ENCODE data around the gene SMOC2.
"Not testable (repeated sequence)": the region's sequence is repeated elsewhere in the genome, so short reads cannot be mapped to it uniquely, and the experiment has no call there.

The SMOC2 gene

GRCh38 chr6:168692193-168692914 is 251.4 kb downstream of the SMOC2 start:
- DNase-seq = no peak

- DNase-seq = not testable (repeated sequence)
Observed at GRCh38 chr6:168692915-168693257, 251.9 kb downstream of the SMOC2 start.

GRCh38 chr6:168694797-168695196 is 253.8 kb downstream of the SMOC2 start:
- DNase-seq = not testable (repeated sequence)

GRCh38 chr6:168695701-168696100 is 254.7 kb downstream of the SMOC2 start:
- no peak for DNase-seq

- DNase-seq = no peak
Observed at GRCh38 chr6:168698923-168699322, 257.9 kb downstream of the SMOC2 start.

- DNase-seq = no peak
Observed at GRCh38 chr6:168699631-168700295, 258.8 kb downstream of the SMOC2 start.

GRCh38 chr6:168700880-168701279 is 259.9 kb downstream of the SMOC2 start:
- DNase-seq = no peak

GRCh38 chr6:168703990-168704389 is 263.0 kb downstream of the SMOC2 start:
- DNase-seq = no peak

- DNase-seq = no peak
Observed at GRCh38 chr6:168704678-168705077, 263.7 kb downstream of the SMOC2 start.

GRCh38 chr6:168705271-168705670 is 264.3 kb downstream of the SMOC2 start:
- DNase-seq = not testable (repeated sequence)

- no peak for DNase-seq
Observed at GRCh38 chr6:168706471-168707177, 265.6 kb downstream of the SMOC2 start.

- DNase-seq = no peak
Observed at GRCh38 chr6:168708526-168708925, 267.5 kb downstream of the SMOC2 start.

- no peak for DNase-seq
Observed at GRCh38 chr6:168708984-168709383, 268.0 kb downstream of the SMOC2 start.

- no peak for DNase-seq
Observed at GRCh38 chr6:168709390-168709789, 268.4 kb downstream of the SMOC2 start.

- no peak for DNase-seq
Observed at GRCh38 chr6:168709991-168710390, 269.0 kb downstream of the SMOC2 start.

- DNase-seq = no peak
Observed at GRCh38 chr6:168711049-168711640, 270.2 kb downstream of the SMOC2 start.

- DNase-seq = no peak
Observed at GRCh38 chr6:168711666-168712300, 270.8 kb downstream of the SMOC2 start.

GRCh38 chr6:168712993-168713392 is 272.0 kb downstream of the SMOC2 start:
- no peak for DNase-seq

- peak; percentile 8 for DNase-seq
Observed at GRCh38 chr6:168713839-168714238, 272.9 kb downstream of the SMOC2 start.

GRCh38 chr6:168714547-168715260 is 273.7 kb downstream of the SMOC2 start:
- no peak for DNase-seq

- no peak for DNase-seq
Observed at GRCh38 chr6:168715643-168716481, 274.9 kb downstream of the SMOC2 start.
